HG03064 (cell line): ENCODE measurements around the gene MUS81.

Experiments used
- ATAC-seq: cut with Tn5 transposase; IDR thresholded peaks from one replicate; pipeline ENCODE4 v1.9.1; 2021; ENCODE audit warnings: low read depth; ENCODE audit not compliant: unreplicated experiment

MUS81 gene

DNA sequence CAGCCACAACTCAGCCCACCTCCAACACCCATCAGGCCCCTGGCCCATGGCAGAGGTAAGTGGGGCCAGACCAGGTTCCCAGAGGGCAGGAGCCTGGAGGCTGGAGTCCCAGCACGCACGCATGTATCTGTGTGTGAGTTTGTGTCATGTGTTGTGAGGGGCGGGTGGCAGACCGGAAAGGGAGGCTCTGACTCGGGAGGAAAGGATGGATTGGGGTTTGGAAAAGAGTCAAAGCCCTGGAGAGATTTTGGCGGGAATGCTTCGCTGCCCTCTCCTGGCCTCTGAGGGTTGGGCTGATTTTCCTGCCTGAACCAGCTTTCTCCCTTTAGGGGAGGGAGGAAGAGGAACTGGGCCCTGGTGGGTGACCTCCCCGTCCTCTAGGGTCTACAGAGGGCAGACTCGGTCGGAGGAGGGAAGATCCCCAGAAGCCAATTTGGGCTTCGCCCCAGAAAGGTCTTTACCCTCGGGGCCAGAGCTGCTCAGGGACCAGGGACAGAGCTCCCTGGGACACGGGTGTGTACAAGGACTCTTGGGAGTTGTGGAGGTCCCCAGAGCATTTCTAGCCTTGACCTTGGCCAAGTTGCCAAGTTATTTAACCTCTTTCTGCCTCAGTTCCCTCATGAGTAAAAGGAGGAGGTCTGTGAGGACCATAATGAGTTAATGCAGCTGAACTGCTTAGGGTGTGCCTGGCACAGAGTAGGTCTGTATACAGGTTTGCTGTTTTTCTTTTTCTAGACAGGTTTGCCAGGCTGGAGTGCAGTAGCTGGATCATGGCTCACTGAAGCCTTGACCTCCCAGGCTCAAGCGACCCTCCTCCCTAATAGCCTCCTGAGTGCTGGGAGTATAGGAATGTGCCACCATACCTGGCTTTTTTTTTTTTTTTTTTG, 51.7 kb downstream of the MUS81 start:
- no peak for ATAC-seq

GRCh38 chr11:65912845-65913244, 52.6 kb downstream of the MUS81 start:
- no peak for ATAC-seq

GRCh38 chr11:65915101-65915820, 55.0 kb downstream of the MUS81 start:
- no peak for ATAC-seq

GRCh38 chr11:65915821-65916251, 55.6 kb downstream of the MUS81 start:
- ATAC-seq = no peak
